IMR-90 (cell line): Measurements from ENCODE around the gene GRPR.

ENCODE experiments used
- CTCF ChIP-seq: conservative IDR thresholded peaks from 2 replicates; pipeline ENCODE4 v1.5.1; 2012; ENCODE audit warnings: mild to moderate bottlenecking, low read depth, low read length, improper control_type of control experiment
- MXI1 ChIP-seq: IDR thresholded peaks from 2 replicates; pipeline ENCODE4 v1.6.1; 2012; ENCODE audit warnings: low read depth, mild to moderate bottlenecking, low read length, moderate library complexity, borderline replicate concordance
- POLR2A ChIP-seq: IDR thresholded peaks from 2 replicates; pipeline ENCODE4 v1.6.1; 2012; ENCODE audit warnings: mild to moderate bottlenecking, low read depth, low read length
- SMC3 ChIP-seq: fragments of 150-350 bp; IDR thresholded peaks from 2 replicates; pipeline ENCODE4 v1.6.1; 2016; ENCODE audit warnings: low read depth, mild to moderate bottlenecking, antibody characterized with exemption, low read length, moderate library complexity

- TF ChIP-seq CTCF (no peak), SMC3 (no peak), MXI1 (no peak), POLR2A (no peak)
Measured at GRCh38 chrX:16196829-16197228, 73.5 kb downstream of the GRPR start.
